ENCODE data around the gene KRTAP26-1.

GRCh38 chr21:30305136-30305535 is 15.0 kb downstream of the KRTAP26-1 start:
- TF ChIP-seq CTCF (IDR thresholded peaks at IDR 0.05) (no peak), EP300 (IDR thresholded peaks at IDR 0.05) (no peak), POLR2A (IDR thresholded peaks at IDR 0.05) (no peak)

Measured in gastroesophageal sphincter (tissue), 3 donors.